HL-60 (cell line): Measurements from ENCODE around the gene UNC13B.
"Not testable (repeated sequence)": the region's sequence is repeated elsewhere in the genome, so short reads cannot be mapped to it uniquely, and the experiment has no call there.

Experiments
- DNase-seq, 2 experiments: peaks; one replicate each; pipeline ENCODE4 v3.0.0-alpha.2; 2010 to 2020; ENCODE audit warnings: low read depth in 1 of 2, low spot score in 1 of 2
- H3K27ac ChIP-seq: fragments of 250-450 bp; sonication (Bioruptor Pico); replicated peaks from 2 replicates; pipeline ENCODE4 v1.5.1; 2020; ENCODE audit warnings: mild to moderate bottlenecking, moderate library complexity
- H3K27me3 ChIP-seq: fragments of 250-450 bp; sonication (Bioruptor Pico); 2 replicates; pipeline ENCODE4 v1.5.1; 2021; ENCODE audit warnings: mild to moderate bottlenecking, moderate library complexity; ENCODE audit not compliant: insufficient read depth, poor library complexity, severe bottlenecking
- H3K4me3 ChIP-seq: replicated peaks from 2 replicates; pipeline ENCODE4 v1.5.1; 2011; ENCODE audit warnings: mild to moderate bottlenecking, control low read depth, low read length; ENCODE audit not compliant: insufficient read depth
- GABPA ChIP-seq: IDR thresholded peaks from 2 replicates; pipeline ENCODE4 v1.6.1; 2012; ENCODE audit warnings: low read depth
- POLR2AphosphoS5 ChIP-seq: IDR thresholded peaks from 2 replicates; pipeline ENCODE4 v1.6.1; 2012; ENCODE audit warnings: low read depth
- SPI1 ChIP-seq: IDR thresholded peaks from 2 replicates; pipeline ENCODE4 v1.6.1; 2012; ENCODE audit warnings: low read depth, mild to moderate bottlenecking, borderline replicate concordance
- TF ChIP-seq, protein P1 (sequence below): IDR thresholded peaks from one replicate; pipeline ENCODE4 v1.5.1; 2011; ENCODE audit warnings: low read length, control low read depth, inconsistent platforms; ENCODE audit not compliant: insufficient read depth
- TF ChIP-seq, protein P2 (sequence below): IDR thresholded peaks from 2 replicates; pipeline ENCODE4 v1.6.1; 2012; ENCODE audit warnings: low read depth; ENCODE audit not compliant: insufficient replicate concordance

The UNC13B gene

DNA sequence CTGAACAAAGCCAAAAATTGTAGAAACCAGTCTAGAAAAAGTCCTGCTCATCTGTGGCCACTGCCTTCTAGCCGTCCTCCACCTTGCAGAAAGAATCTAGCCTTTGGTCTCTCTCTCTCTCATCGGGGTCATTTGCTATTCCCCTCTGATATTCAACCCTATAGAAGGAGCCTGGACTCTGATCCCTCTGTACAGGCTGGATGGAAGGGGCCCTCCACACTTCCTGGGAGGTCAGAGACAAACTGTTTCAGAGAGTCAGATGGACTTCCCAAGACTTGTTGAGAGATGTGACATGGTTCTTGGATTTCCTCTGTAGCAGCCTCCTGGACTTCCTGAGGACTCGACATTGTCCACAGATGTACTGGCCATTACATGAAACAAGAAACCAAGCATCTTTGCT lies 243.1 kb downstream of the UNC13B start:
- no peak overlapping the region for H3K27ac ChIP-seq
- DNase-seq: no peak
- no peaks in the 10 kb centered on the region for H3K27me3 ChIP-seq
- no peak overlapping the region for H3K4me3 ChIP-seq
- TF ChIP-seq SPI1: no peak
- TF ChIP-seq, protein P1, sequence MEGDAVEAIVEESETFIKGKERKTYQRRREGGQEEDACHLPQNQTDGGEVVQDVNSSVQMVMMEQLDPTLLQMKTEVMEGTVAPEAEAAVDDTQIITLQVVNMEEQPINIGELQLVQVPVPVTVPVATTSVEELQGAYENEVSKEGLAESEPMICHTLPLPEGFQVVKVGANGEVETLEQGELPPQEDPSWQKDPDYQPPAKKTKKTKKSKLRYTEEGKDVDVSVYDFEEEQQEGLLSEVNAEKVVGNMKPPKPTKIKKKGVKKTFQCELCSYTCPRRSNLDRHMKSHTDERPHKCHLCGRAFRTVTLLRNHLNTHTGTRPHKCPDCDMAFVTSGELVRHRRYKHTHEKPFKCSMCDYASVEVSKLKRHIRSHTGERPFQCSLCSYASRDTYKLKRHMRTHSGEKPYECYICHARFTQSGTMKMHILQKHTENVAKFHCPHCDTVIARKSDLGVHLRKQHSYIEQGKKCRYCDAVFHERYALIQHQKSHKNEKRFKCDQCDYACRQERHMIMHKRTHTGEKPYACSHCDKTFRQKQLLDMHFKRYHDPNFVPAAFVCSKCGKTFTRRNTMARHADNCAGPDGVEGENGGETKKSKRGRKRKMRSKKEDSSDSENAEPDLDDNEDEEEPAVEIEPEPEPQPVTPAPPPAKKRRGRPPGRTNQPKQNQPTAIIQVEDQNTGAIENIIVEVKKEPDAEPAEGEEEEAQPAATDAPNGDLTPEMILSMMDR: no peak
- TF ChIP-seq, protein P2, sequence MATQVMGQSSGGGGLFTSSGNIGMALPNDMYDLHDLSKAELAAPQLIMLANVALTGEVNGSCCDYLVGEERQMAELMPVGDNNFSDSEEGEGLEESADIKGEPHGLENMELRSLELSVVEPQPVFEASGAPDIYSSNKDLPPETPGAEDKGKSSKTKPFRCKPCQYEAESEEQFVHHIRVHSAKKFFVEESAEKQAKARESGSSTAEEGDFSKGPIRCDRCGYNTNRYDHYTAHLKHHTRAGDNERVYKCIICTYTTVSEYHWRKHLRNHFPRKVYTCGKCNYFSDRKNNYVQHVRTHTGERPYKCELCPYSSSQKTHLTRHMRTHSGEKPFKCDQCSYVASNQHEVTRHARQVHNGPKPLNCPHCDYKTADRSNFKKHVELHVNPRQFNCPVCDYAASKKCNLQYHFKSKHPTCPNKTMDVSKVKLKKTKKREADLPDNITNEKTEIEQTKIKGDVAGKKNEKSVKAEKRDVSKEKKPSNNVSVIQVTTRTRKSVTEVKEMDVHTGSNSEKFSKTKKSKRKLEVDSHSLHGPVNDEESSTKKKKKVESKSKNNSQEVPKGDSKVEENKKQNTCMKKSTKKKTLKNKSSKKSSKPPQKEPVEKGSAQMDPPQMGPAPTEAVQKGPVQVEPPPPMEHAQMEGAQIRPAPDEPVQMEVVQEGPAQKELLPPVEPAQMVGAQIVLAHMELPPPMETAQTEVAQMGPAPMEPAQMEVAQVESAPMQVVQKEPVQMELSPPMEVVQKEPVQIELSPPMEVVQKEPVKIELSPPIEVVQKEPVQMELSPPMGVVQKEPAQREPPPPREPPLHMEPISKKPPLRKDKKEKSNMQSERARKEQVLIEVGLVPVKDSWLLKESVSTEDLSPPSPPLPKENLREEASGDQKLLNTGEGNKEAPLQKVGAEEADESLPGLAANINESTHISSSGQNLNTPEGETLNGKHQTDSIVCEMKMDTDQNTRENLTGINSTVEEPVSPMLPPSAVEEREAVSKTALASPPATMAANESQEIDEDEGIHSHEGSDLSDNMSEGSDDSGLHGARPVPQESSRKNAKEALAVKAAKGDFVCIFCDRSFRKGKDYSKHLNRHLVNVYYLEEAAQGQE: no peak
- TF ChIP-seq GABPA: no peak
- TF ChIP-seq POLR2AphosphoS5: no peak

DNA sequence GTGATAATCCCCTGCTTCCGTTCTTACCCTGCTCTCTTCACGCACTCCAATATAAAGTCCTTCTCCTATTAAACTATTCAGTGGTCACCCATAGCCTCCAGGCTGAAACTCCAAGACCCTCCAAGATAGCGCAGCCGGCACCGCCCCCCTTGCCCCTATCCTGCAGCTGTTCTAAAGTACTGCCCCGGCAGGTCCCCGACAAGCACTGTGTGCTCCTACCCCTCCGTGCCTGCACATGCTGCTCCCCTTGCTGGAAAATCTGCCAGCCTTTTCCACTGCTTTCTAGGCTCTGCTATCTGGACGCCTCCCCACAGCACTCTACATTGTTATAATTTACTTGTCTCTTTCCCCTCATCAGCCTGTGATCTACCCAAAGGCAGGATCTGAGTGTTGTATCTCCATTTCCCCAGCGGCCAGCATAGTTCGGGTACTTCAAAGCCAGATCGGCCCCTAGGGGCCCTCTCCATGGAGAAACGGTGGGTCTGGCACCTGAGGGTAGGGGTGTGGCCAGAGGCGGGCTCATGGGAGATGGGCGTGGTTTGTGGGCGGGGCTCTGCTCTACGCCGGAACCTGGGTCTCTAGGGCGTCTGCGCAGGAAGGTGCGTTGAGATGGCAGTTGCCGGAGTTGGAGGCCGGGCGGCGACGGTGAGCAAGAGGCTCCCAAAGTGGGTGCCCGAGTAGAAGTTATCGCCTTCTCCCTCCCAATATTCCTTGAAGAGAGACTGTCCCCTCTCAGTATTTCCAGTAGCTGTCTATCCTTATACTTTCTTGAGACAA lies 244.6 kb downstream of the UNC13B start:
- DNase-seq: no peak
- H3K27ac ChIP-seq: no peak overlapping the region
- H3K27me3 ChIP-seq: no peaks in the 10 kb centered on the region
- H3K4me3 ChIP-seq: no peak overlapping the region
- no peak for TF ChIP-seq SPI1
- TF ChIP-seq, protein P1: no peak
- no peak for TF ChIP-seq GABPA
- TF ChIP-seq, protein P2: no peak
- no peak for TF ChIP-seq POLR2AphosphoS5

DNA sequence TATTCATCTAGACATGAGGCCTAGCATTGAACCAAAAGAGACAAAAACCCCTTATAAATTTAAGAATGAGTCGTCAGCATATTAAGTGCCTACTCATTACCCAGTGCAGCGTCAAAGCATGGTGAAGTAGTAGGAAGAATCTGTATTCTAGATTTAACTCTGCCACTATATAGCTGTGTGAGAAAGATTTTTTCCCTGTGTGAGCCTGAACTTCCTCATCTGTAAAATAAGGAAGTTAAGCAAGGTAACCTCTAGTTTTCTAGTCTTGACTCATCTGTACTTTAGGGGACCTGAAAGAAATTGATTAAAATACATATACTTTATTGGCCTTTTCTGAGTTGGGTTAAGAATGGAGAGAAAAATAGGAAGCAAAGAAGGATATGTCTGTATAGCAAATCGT lies 246.0 kb downstream of the UNC13B start:
- TF ChIP-seq POLR2AphosphoS5 (no peak), SPI1 (peak; percentile 51; the same call in 1 of the 2 replicates), GABPA (no peak)
- Histone ChIP-seq H3K27me3 (no peaks in the 10 kb centered on the region), H3K27ac (no peak overlapping the region), H3K4me3 (no peak overlapping the region)
- peak; percentile 1 to 46 for DNase-seq

DNA sequence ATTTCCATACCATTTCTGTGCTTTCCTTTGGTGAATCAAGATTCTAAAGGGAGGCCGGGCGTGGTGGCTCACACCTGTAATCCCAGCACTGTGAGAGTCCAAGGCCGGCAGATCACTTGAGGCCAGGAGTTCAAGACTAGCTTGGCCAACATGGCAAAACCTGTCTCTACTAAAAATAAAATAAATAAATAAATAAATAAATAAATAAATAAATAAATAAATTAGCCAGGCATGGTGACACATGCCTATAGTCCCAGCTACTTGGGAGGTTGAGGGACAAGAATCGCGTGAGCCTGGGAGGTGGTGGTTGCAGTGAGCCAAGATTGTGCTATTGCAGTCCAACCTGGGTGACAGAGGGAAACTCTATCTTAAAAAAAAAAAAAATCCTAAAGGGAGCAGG lies 247.6 kb downstream of the UNC13B start:
- DNase-seq, H3K4me3 ChIP-seq, H3K27me3 ChIP-seq, H3K27ac ChIP-seq: not testable (repeated sequence)

DNA sequence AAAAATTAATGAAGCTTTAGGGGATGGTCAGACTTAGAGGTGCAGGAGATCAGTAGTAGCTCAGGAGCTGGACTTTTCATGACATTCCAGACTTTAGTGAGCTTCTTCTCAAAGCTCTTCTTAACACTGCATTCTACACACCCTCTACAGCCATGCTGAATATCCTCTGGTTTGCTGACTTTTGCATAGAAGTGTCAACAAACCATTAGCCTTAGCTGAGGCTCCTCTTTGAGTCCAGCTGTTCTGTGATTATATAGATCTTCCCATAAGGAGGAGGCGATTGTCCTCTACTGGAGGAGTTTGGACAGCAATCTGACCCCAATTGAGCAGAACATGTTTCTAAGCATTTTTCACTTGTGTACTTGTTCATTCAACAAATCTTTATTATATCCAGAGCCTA lies 253.1 kb downstream of the UNC13B start:
- Histone ChIP-seq H3K27ac (no peak overlapping the region), H3K4me3 (no peak overlapping the region), H3K27me3 (no peaks in the 10 kb centered on the region)
- TF ChIP-seq GABPA (no peak), POLR2AphosphoS5 (no peak), SPI1 (no peak)
- TF ChIP-seq, protein P2: no peak
- TF ChIP-seq, protein P1: no peak
- no peak for DNase-seq
